ENCODE results near the gene FECH.
"Not testable (repeated sequence)": the region's sequence is repeated elsewhere in the genome, so short reads cannot be mapped to it uniquely, and the experiment has no call there.

FECH gene

DNA sequence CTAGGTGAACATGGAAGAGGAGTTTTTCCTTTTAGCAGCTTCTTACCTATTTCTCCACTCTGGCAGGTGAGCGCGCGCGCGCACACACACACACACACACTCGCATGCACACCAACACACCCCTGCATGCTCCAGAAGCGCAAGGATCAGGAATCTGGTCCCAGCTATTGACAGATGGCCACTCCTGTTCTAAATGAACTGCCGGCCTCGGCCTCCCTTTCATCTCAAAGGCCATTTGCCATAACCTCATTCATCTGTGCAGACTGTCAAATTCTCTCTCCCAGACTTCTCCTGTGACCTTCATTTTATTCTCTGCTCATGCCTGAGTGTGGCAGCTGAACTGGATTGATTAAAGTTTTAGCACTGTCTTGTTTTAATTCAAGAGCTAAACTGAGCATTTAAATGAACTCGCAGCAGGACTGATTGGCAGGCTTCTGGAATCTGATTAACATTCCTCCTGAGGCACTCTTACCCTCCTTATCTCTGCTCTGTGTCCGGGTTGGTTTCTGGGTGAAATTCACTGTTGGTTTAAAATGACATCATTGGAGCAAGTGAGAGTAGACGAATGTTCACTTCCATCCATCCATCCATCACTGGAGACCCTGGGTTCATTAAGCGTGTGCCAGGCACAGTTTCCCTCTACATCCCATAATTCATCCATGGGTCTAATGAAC is 58.8 kb downstream of the FECH start:
- no peak for DNase-seq

DNA sequence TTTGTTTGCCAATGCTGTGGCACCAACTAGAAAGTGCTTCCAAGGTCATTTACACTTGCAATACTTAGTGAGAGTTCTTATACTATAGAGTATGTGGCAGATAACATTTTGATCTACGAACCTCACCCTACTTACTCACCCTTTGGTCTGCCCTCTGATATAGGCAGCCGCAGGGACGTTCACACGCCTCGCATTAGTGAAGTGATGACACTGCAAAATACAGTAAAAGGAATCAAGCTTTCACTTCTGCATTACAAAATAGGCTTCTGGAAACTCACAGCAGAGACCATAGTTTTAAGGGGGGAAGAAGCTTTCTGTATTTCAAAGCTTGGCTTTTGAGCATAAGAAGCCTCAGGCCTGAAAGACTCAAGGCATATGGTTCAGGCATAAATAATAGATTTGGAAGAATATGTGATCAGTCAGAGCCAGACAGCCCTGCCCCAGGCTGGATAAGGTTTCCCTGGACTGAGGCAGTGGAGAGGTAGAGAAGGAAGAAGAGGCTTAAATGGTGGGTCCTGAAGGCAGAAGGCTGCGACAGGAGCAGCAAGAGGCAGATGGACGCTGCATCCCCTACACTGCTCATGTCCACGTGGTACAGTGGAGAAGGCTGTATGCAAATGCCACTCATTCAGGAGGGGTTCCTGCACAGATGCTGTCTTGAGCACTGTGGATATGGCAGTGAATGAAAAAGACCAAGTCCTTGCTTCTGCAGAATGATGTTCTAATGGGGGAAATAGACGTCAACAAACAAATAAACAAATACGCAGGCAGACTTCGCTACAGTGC is 63.1 kb downstream of the FECH start:
- no peak for DNase-seq

DNA sequence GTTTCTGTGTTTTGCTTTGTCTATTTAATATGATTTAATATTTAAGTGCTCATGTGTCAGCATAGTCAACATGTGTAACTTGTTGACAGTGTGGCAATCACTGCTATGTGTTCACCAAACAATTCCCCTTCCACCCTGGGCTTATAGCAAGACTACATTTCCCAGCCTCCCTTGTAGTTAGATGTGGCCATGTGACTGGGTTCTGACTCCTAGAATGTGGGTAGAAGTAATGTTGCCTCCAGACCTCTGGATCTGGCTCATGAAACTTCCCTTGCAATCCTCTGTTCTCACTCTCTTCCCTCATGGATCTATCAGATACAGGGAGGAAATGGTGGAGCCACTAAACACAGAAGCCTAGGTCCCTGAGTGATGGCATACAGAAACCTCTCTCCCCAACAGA is 64.2 kb downstream of the FECH start:
- not testable (repeated sequence) for DNase-seq

DNA sequence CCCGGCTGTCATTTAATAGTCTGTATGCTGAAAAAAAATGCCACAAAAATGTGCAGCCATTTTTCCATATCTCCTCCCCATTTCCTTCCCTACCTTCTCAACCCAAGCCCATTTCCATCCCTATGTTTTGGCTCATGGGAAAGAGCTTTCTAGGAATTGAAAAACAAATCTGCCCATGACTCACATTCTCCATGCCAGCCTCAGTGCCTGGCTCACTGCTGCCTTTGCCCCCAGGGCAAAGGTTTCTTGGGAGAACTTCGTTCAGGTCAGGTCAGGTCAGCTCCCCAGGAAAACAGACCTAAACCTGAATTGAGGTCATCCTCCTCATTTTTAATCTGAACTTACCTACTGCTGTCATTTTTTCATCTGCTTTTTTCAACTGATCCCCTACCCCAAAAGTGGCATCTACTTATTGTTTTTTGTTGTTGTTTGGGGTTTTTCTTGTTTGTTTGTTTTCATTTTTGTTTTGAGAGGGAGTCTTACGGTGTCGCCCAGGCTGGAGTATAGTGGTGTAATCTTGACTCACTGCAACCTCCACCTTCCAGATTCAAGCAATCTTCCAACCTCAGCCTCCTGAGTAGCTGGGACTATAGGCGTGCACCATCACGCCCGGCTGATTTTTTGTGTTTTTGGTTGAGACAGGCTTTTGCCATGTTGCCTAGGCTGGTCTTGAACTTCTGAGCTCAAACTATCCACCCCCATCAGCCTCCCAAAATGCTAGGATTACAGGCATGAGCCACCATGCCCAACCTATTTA is 66.7 kb downstream of the FECH start:
- DNase-seq: no peak

DNA sequence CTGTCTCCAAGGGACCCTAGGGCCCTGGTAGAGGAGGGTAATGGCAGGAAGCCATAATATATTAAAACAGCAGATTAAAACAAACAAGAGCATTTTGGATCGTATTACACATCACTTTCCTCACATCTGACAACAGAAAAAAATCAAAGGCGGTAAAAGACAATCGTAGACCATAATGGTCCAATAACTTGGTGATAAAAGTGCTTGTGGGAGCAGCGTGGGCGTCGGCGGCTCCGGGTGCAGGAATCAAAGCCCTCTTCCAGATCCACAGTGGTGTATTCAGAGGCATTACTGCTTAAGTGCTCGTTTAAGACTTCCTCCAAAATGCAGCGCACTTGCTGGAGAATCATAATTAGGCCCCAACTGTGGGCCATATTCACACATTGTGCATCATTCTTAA is 68.0 kb downstream of the FECH start:
- DNase-seq: no peak

DNA sequence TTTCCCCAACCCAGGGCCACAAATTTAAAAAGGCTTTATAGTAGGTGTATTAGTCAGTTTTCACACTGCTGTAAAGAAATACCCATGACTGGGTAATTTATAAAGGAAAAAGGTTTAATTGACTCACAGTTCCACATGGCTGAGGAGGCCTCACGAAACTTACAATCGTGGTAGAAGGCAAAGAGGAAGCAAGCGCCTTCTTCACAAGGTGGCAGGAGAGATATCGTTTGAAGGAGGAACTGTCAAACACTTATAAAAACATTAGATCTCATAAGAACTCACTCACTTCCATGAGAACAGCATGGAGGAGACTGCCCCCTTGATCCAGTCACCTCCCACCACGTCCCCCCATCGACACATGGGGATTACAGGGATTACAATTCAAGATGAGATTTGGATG is 70.4 kb downstream of the FECH start:
- DNase-seq: no peak

DNA sequence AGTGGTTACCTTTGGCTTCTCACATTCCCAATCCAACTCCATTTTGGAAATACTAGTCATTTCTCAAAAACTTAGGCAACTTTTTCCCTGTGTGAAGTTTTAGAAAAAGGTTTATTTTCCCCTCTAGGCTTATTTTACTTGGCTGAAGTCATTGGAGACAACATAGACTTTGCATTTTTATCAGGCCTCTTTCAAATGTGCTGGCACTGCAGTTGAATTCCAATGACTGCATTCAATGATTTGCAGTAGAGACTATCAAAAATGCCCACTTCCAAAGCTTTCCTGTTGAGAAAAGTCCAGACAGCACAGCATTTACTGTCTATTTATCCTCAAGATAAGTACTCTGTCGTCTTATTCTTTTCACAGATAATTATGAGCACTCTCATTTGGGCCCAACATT is 81.3 kb downstream of the FECH start:
- DNase-seq: no peak

DNA sequence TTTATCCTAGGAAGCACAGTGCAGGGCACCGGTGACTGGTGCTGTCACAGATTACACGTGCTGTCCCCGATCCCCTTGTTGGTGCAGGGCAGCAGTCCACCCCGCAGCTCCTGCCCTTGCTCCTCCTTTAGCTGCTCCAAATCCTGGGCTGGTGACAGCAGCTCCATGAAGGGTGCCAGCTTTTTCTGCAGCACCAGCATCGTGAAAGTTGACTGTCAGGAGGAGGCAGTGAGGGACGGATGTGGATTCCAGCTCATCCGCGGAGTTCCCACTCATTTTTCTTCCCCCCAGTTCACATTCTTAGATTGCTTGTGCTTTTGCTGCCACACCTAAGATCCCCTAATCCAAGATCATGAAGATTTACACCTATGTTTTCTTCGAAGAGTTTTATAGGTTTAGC is 83.9 kb downstream of the FECH start:
- DNase-seq: no peak

DNA sequence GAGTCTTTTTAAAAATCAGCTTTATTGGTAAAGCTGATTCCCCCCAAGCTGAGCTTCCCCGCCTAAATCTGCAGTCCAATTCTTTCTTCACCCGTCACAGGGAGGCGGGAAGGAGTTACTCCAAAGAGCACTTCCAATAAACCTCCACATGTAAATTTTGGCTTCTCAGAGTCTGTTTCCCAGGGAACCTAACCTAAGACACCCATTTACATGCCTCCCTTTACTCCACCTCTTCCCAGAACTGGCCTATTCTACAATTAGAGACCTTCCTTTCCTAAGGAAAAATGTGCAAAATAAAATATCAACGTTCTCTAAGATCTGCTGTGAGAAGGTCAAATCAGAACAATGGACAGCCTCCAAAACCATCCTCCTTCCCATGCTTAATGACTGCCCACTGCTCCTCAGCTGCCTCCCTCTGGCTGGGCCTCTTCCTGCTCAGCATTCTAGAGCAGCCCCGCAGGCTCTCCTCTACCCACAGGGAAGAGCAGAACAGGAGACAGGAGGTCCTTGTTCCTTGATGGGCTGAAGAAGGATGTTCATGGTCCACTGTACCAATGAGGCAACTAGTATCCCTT is 87.7 kb downstream of the FECH start:
- DNase-seq: no peak

All from T-helper 9 cell (primary cell).